Liver (tissue), 9 donors: ENCODE measurements around the gene ADTRP. TPM values are rescaled to one million over a fixed set of nuclear protein-coding genes. Genes with fewer than 3 reads are reported as not detected.

Experiments
- DNase-seq: peaks from one replicate; pipeline ENCODE4 v3.0.0-alpha.2; 2017; ENCODE audit warnings: low spot score
- H3K27ac ChIP-seq, 2 donors: one replicate each; pipeline ENCODE4 v1.7.0; 2013; ENCODE audit warnings: inconsistent platforms in 2 of 2, low read length in 2 of 2, control low read depth in 1 of 2, low read depth in 1 of 2, mild to moderate bottlenecking in 1 of 2
- H3K27me3 ChIP-seq, 4 donors: one replicate each; pipeline versions ENCODE4 v1.6.1 to v1.7.0; 2013; ENCODE audit warnings: low read length in 3 of 4, inconsistent platforms in 1 of 4, mild to moderate bottlenecking in 1 of 4, moderate library complexity in 1 of 4; ENCODE audit not compliant: control insufficient read depth in 4 of 4, insufficient read depth in 4 of 4
- H3K36me3 ChIP-seq, 4 donors: one replicate each; pipeline versions ENCODE4 v1.6.1 to v1.7.0; 2013; ENCODE audit warnings: low read length in 3 of 4, mild to moderate bottlenecking in 3 of 4, low read depth in 1 of 4, moderate library complexity in 1 of 4; ENCODE audit not compliant: control insufficient read depth in 4 of 4, insufficient read depth in 3 of 4
- H3K4me1 ChIP-seq, 4 donors: one replicate each; pipeline versions ENCODE4 v1.6.1 to v1.7.0; 2013; ENCODE audit warnings: low read length in 3 of 4, mild to moderate bottlenecking in 3 of 4, moderate library complexity in 1 of 4; ENCODE audit not compliant: control insufficient read depth in 4 of 4, insufficient read depth in 4 of 4
- H3K4me3 ChIP-seq, 3 donors: one replicate each; pipeline versions ENCODE4 v1.6.1 to v1.7.0; 2013; ENCODE audit warnings: low read length in 3 of 3, control low read depth in 1 of 3, low read depth in 1 of 3, mild to moderate bottlenecking in 1 of 3
- H3K9ac ChIP-seq, 2 donors: one replicate each; pipeline ENCODE4 v1.7.0; 2013; ENCODE audit warnings: low read length in 2 of 2, mild to moderate bottlenecking in 2 of 2, moderate library complexity in 2 of 2, control low read depth in 1 of 2, low read depth in 1 of 2
- H3K9me3 ChIP-seq, 4 donors: one replicate each; pipeline versions ENCODE4 v1.6.1 to v1.7.0; 2013; ENCODE audit warnings: low read length in 3 of 4; ENCODE audit not compliant: control insufficient read depth in 4 of 4
- ATF3 ChIP-seq: IDR thresholded peaks from 2 replicates; pipeline ENCODE4 v1.6.1; 2016; ENCODE audit warnings: antibody characterized with exemption
- CTCF ChIP-seq: fragments of 150-350 bp; IDR thresholded peaks from 2 replicates; pipeline ENCODE4 v1.5.1; 2017; ENCODE audit warnings: improper control_type of control experiment, low read depth, low read length; ENCODE audit not compliant: missing input control
- EGR1 ChIP-seq, 2 donors: IDR thresholded peaks; 2 replicates each; pipeline ENCODE4 v1.6.1; 2016 to 2018; ENCODE audit warnings: antibody characterized with exemption in 2 of 2, low read depth in 2 of 2
- FOXA1 ChIP-seq: IDR thresholded peaks from 2 replicates; pipeline ENCODE4 v1.6.1; 2016; ENCODE audit warnings: antibody characterized with exemption
- FOXA2 ChIP-seq: IDR thresholded peaks from 2 replicates; pipeline ENCODE4 v1.6.1; 2016; ENCODE audit warnings: antibody characterized with exemption
- GABPA ChIP-seq, 2 donors: IDR thresholded peaks in 1 of 2; conservative IDR thresholded peaks in 1 of 2; 2 replicates each; pipeline ENCODE4 v1.6.1; 2016; ENCODE audit warnings: antibody characterized with exemption in 2 of 2, mild to moderate bottlenecking in 1 of 2, moderate library complexity in 1 of 2
- HNF4A ChIP-seq, 2 donors: conservative IDR thresholded peaks; 2 replicates each; pipeline ENCODE4 v1.6.1; 2016; ENCODE audit warnings: antibody characterized with exemption in 2 of 2, mild to moderate bottlenecking in 2 of 2
- HNF4G ChIP-seq: IDR thresholded peaks from 2 replicates; pipeline ENCODE4 v1.6.1; 2016; ENCODE audit warnings: antibody characterized with exemption
- JUND ChIP-seq, 2 donors: IDR thresholded peaks; 2 replicates each; pipeline ENCODE4 v1.6.1; 2016; ENCODE audit warnings: antibody characterized with exemption in 2 of 2
- MAX ChIP-seq: IDR thresholded peaks from 2 replicates; pipeline ENCODE4 v1.6.1; 2016; ENCODE audit warnings: antibody characterized with exemption
- NR2F2 ChIP-seq: IDR thresholded peaks from 2 replicates; pipeline ENCODE4 v1.6.1; 2016; ENCODE audit warnings: antibody characterized with exemption
- RAD21 ChIP-seq, 2 donors: IDR thresholded peaks; 2 replicates each; pipeline ENCODE4 v1.6.1; 2016; ENCODE audit warnings: antibody characterized with exemption in 2 of 2, mild to moderate bottlenecking in 2 of 2
- REST ChIP-seq: IDR thresholded peaks from 2 replicates; pipeline ENCODE4 v1.6.1; 2016; ENCODE audit warnings: antibody characterized with exemption, mild to moderate bottlenecking
- RXRA ChIP-seq, 2 donors: IDR thresholded peaks; 2 replicates each; pipeline ENCODE4 v1.6.1; 2017 to 2018; ENCODE audit warnings: antibody characterized with exemption in 2 of 2, mild to moderate bottlenecking in 1 of 2
- SP1 ChIP-seq: IDR thresholded peaks from 2 replicates; pipeline ENCODE4 v1.6.1; 2018; ENCODE audit warnings: antibody characterized with exemption, mild to moderate bottlenecking
- TAF1 ChIP-seq: conservative IDR thresholded peaks from 2 replicates; pipeline ENCODE4 v1.6.1; 2016; ENCODE audit warnings: antibody characterized with exemption, mild to moderate bottlenecking
- YY1 ChIP-seq: IDR thresholded peaks from 2 replicates; pipeline ENCODE4 v1.6.1; 2016; ENCODE audit warnings: antibody characterized with exemption, mild to moderate bottlenecking
- ZBTB33 ChIP-seq: IDR thresholded peaks from 2 replicates; pipeline ENCODE4 v1.6.1; 2016; ENCODE audit warnings: antibody characterized with exemption
- WGBS: extraction: QIAGEN DNeasy Blood & Tissue Kit; methylation state at CpG from one replicate; pipeline ENCODE4 v1.1.7; 2013; 5-methylcytosine and 5-hydroxymethylcytosine counted together
- polyA plus RNA-seq, 2 donors: library from polyadenylated mRNA; stranded (reverse) in 1 of 2; unstranded in 1 of 2; fragments of 200-250 nt in 1 of 2; fragments of >200 nt in 1 of 2; fragmentation: Nextera tagmentation in 1 of 2; extraction: Ambion mirVana in 1 of 2; gene quantifications; one replicate each; pipeline versions ENCODE4 v1.2.1 to v1.2.3, GENCODE V29; 2013 to 2015
- total RNA-seq, 2 donors: library from RNA; depleted of rRNA; stranded (reverse); fragments of >200 nt; gene quantifications; one replicate each; pipeline ENCODE4 v1.2.3, GENCODE V29; 2014
- donor health status: healthy.
- donor health status: healthy.
- donor health status: healthy.
- donor health status: healthy.
- donor health status: healthy.

The ADTRP gene
- total and polyA plus RNA-seq, 4 donors = 0.21 to 2.0 (median 0.50) TPM; not detected in 1

GRCh38 chr6:11732036-11732631 is 46.5 kb downstream of the ADTRP start:
- H3K27me3 ChIP-seq = no peaks in the 10 kb centered on the region
- no peak overlapping the region for H3K4me3 ChIP-seq
- H3K36me3 ChIP-seq = no peaks in the 10 kb centered on the region
- no peak overlapping the region for H3K9ac ChIP-seq
- DNase-seq = no peak
- H3K4me1 ChIP-seq = peaks cover 0 to 6% (median 5%) of the 10 kb centered on the region in 4 donors
- WGBS = 75% methylated on average over 12 of the region's 12 CpGs
- TF ChIP-seq RAD21 (IDR thresholded peaks at IDR 0.05) (peak in 1 of 2 donors; percentile 30), SP1 (no peak), JUND (IDR thresholded peaks at IDR 0.05) (peak; percentile 19 to 65)
- H3K9me3 ChIP-seq = no peaks in the 10 kb centered on the region
- H3K27ac ChIP-seq = no peak overlapping the region

GRCh38 chr6:11731423-11731822 is 47.2 kb downstream of the ADTRP start:
- no peak overlapping the region for H3K9ac ChIP-seq
- H3K27me3 ChIP-seq = no peaks in the 10 kb centered on the region
- WGBS = 29% methylated on average over 3 of the region's 3 CpGs
- H3K27ac ChIP-seq = no peak overlapping the region
- peaks cover 0 to 6% (median 5%) of the 10 kb centered on the region in 4 donors for H3K4me1 ChIP-seq
- DNase-seq = no peak
- H3K4me3 ChIP-seq = no peak overlapping the region
- no peaks in the 10 kb centered on the region for H3K9me3 ChIP-seq
- no peak for TF ChIP-seq EGR1 (IDR thresholded peaks at IDR 0.05; ENCODE audit: low read depth in 2 of 2)
- no peak for TF ChIP-seq MAX
- no peak for TF ChIP-seq RAD21 (IDR thresholded peaks at IDR 0.05)
- TF ChIP-seq NR2F2 = no peak
- TF ChIP-seq ZBTB33 = no peak
- peak; percentile 54 to 76 for TF ChIP-seq HNF4A (conservative IDR thresholded peaks at IDR 0.05)
- peak; percentile 19 to 32 for TF ChIP-seq RXRA (IDR thresholded peaks at IDR 0.05)
- no peak for TF ChIP-seq ATF3
- H3K36me3 ChIP-seq = no peaks in the 10 kb centered on the region

- Histone ChIP-seq H3K4me1 (peaks cover 0 to 6% (median 5%) of the 10 kb centered on the region in 4 donors), H3K36me3 (no peaks in the 10 kb centered on the region), H3K27me3 (no peaks in the 10 kb centered on the region), H3K4me3 (no peak overlapping the region), H3K27ac (no peak overlapping the region), H3K9ac (no peak overlapping the region), H3K9me3 (no peaks in the 10 kb centered on the region)
- TF ChIP-seq ATF3 = no peak
- TF ChIP-seq REST = no peak
- no peak for TF ChIP-seq GABPA (IDR thresholded peaks at IDR 0.05 in 1 of 2, conservative IDR thresholded peaks at IDR 0.05 in 1 of 2)
- TF ChIP-seq RAD21 (IDR thresholded peaks at IDR 0.05) = no peak
- no peak for TF ChIP-seq NR2F2
- TF ChIP-seq RXRA (IDR thresholded peaks at IDR 0.05) = no peak
- TF ChIP-seq SP1 = no peak
- TF ChIP-seq YY1 = no peak
- no peak for TF ChIP-seq HNF4A (conservative IDR thresholded peaks at IDR 0.05)
- TF ChIP-seq CTCF = no peak
- TF ChIP-seq JUND (IDR thresholded peaks at IDR 0.05) = no peak
- TF ChIP-seq MAX = no peak
- TF ChIP-seq HNF4G = no peak
- TF ChIP-seq FOXA1 = no peak
- no peak for TF ChIP-seq FOXA2
- no peak for TF ChIP-seq TAF1
- WGBS = 88% methylated on average over 2 of the region's 2 CpGs
- DNase-seq = no peak
Observed at GRCh38 chr6:11730641-11731040, 48.0 kb downstream of the ADTRP start.
